Activated CD8-positive, alpha-beta T cell treated with anti-CD3 and anti-CD28 coated beads, Interleukin-2, amount 10 ng/mL, durations not matched to agents 7 days and 5 days (primary cell): ENCODE measurements around the gene A3GALT2. TPM values are rescaled to one million over a fixed set of nuclear protein-coding genes. Genes with fewer than 3 reads are reported as not detected.

Source experiments
- ATAC-seq: fragments of 150-1000 bp; cut with Tn5 transposase; one replicate; pipeline ENCODE4 v1.10.0; 2021; ENCODE audit warnings: moderate library complexity
- CTCF ChIA-PET: fragments of 350-600 bp; sonication (Branson Sonifier 250); formaldehyde crosslinking; loops from one replicate; lab custom pipeline; 2021; ENCODE audit warnings: antibody characterized with exemption; lab: Charles Lee
- POLR2A ChIA-PET: fragments of 350-600 bp; sonication (Branson Sonifier 250); formaldehyde crosslinking; loops from one replicate; lab custom pipeline; 2021; ENCODE audit warnings: antibody characterized with exemption; lab: Charles Lee
- DNase-seq: peaks from one replicate; pipeline ENCODE4 v3.0.0-alpha.2; 2020
- H3K27ac Mint-ChIP-seq: one replicate; pipeline ENCODE4 v1.8.0; 2021; ENCODE audit warnings: mild to moderate bottlenecking, mixed read lengths
- H3K27me3 Mint-ChIP-seq: one replicate; pipeline ENCODE4 v1.8.0; 2021; ENCODE audit warnings: low read depth, mixed read lengths
- H3K36me3 Mint-ChIP-seq: one replicate; pipeline ENCODE4 v1.8.0; 2021; ENCODE audit warnings: low read depth, mixed read lengths
- H3K4me1 Mint-ChIP-seq: one replicate; pipeline ENCODE4 v1.8.0; 2021; ENCODE audit warnings: low read depth, mixed read lengths
- H3K4me3 Mint-ChIP-seq: one replicate; pipeline ENCODE4 v1.8.0; 2021; ENCODE audit warnings: mild to moderate bottlenecking, mixed read lengths
- H3K9me3 Mint-ChIP-seq: one replicate; pipeline ENCODE4 v1.8.0; 2022; ENCODE audit warnings: mixed read lengths; ENCODE audit not compliant: insufficient read depth
- total RNA-seq, 2 experiments: library from RNA; stranded (reverse); gene quantifications; one replicate each; pipeline ENCODE4 v1.2.3, GENCODE V29; 2021

Gene A3GALT2
- total RNA-seq, 2 experiments from 2014 or later = not detected

DNA sequence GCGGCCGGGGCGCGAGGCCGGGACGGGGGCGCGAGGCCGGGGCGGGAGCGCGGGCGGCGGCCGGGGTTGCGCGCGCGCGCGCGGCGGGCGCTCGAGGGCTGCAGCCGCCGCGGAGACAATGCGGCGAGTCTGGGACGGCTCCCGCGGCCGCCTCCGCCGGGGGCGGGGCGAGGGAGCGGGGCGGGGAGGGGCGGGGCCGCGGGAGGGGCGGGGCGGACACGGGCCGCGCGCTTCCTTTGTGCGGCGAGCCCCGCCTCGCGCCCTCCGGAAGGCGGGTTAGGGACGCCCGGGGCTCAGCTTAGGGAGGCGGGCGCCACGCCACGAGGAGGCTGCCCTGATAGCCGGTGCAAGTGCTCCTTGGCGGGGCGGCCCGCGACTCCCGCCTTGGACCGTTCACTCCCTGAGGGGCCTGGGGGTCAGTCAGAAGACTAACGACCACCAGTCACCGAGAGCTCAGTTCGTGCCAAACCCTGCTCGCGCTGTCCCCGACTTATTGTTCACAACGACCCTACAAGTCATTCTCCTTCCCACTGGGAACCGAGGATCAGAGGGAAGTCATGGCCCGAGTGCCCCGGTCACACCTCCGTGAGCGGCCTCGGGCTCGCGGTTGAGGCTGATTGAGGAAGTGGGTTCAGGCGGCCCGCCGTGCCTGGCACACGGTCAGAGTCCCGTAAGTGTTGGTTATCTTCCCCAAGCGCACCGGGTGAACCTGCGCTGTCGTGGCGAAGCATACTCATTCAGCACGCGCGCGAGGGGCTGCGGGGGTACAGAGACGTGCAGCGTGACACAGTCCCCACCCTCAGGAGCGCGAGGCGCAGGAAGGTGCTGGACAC is 29.1 kb upstream of the A3GALT2 start:
- Mint-ChIP-seq H3K4me1 (peaks cover 44% of the 10 kb centered on the region), H3K9me3 (no peaks in the 10 kb centered on the region), H3K4me3 (peak overlapping the region; percentile 84), H3K27ac (peak overlapping the region; percentile 93), H3K27me3 (peaks cover 3% of the 10 kb centered on the region), H3K36me3 (peaks cover 26% of the 10 kb centered on the region)
- CTCF ChIA-PET = interaction anchor here (0.7 to 2.7 kb wide), 4 partner anchors 13 to 54 kb away, joined by 3 to 14 read pairs (median 4); no protein-coding TSS in a partner anchor
- ATAC-seq (peak; percentile 91), DNase-seq (peak; percentile 82)
- POLR2A ChIA-PET = interaction anchor here (0.8 to 1.0 kb wide), 6 partner anchors 8 to 168 kb away, joined by 3 to 4 read pairs (median 3); partner anchors contain the start of gene TRIM62

DNA sequence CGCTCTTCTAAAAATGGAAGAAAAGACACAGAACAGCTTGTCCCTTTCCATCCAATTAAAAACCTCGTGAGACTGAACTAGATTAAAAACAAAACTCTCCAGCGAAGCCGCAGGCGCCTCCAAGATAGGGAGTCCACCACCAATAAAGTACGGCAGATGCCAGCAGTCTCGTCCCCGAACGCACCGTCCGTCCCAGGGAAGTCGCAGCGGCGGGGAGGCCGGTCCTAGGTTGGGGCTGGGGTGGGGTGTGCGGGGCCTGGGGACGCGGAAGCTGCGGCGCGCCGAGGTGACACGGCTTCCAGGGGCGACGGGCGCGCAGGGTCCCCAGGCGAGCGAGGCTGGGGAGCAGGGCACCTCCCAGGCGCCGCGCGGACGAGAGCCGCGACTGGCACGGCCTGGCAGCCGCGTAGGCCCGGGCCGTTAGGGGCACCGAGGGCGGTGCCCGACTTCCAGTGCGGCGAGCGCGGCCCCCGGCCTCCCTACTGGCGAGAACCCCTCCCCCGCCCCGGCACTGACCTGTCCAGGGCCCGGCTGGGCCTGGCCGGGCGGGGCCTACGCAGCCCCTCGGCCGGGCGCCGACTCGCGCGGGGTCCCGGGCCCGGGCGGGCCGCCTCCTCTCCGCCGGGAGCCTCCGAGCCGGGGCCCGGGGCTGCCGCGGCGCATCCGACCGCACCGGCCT is 28.3 kb upstream of the A3GALT2 start:
- no peaks in the 10 kb centered on the region for H3K9me3 Mint-ChIP-seq

DNA sequence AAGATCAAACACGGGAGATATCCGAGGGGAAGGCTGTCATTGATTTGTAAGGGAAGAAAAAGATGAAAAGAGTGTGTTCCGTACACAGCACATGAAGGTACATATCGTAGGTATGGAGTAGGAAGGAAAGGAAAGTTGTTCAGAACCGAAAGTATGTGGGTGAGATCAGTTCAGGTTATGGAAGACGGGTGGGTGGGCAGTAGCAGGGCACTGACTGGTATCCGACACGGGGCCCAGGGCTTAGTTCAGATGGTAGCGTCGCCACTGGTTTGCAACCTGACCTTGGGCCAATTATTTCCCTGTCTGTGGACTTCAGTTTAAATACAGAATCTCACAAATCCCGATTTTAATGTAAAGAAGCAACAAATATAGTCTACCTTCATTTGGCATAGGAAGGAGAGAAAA is 27.8 kb upstream of the A3GALT2 start:
- CTCF ChIA-PET = interaction anchor here (1.2 to 1.6 kb wide), 3 partner anchors 46 to 211 kb away, joined by 3 to 4 read pairs (median 3); no protein-coding TSS in a partner anchor
- Mint-ChIP-seq H3K9me3 (no peaks in the 10 kb centered on the region), H3K27ac (peak overlapping the region; percentile 91), H3K4me1 (peaks cover 52% of the 10 kb centered on the region), H3K4me3 (peak overlapping the region; percentile 95), H3K36me3 (peaks cover 28% of the 10 kb centered on the region), H3K27me3 (peaks cover 3% of the 10 kb centered on the region)
- POLR2A ChIA-PET = interaction anchor here (0.6 to 1.0 kb wide), 2 partner anchors 27 to 187 kb away, joined by 3 read pairs; no protein-coding TSS in a partner anchor
- DNase-seq (peak; percentile 35), ATAC-seq (peak; percentile 14)

More for the DNA sequence above, 28.3 kb upstream of the A3GALT2 start:
- ChIA-PET POLR2A (interaction anchor here (0.6 to 1.0 kb wide), 8 partner anchors 7 to 188 kb away, joined by 3 to 4 read pairs (median 3); partner anchors contain the start of gene TRIM62), CTCF (interaction anchor here (0.7 to 1.6 kb wide), 3 partner anchors 17 to 54 kb away, joined by 3 to 4 read pairs (median 3); no protein-coding TSS in a partner anchor)
- Mint-ChIP-seq H3K4me1 (peaks cover 46% of the 10 kb centered on the region), H3K27me3 (peaks cover 3% of the 10 kb centered on the region), H3K36me3 (peaks cover 27% of the 10 kb centered on the region), H3K4me3 (peak overlapping the region; percentile 95), H3K27ac (peak overlapping the region; percentile 91)
- ATAC-seq = peak; percentile 47
- peak; percentile 54 for DNase-seq

DNA sequence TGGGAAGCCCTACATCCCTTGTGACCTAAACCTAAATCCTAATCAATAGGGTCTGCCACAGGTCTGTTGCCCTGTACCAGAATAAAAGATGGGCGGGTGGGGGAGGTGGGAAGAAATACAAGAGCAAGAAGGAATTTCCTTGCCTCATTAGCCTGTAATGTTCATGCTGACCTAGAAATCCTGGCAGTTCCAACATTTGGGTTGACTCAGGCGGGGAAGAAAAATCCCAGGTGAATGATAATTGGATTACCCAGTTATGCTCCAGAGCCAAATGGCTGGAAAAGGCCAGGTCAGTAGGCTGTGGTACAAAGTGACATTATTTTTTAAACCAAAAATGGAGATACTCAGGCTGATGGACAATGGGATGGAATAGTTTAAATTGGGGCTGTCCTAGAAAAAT is 27.3 kb upstream of the A3GALT2 start:
- H3K4me3 Mint-ChIP-seq = peak overlapping the region; percentile 95
- ChIA-PET CTCF (interaction anchor here (1.2 to 2.2 kb wide), 4 partner anchors 9 to 210 kb away, joined by 3 to 5 read pairs (median 3); no protein-coding TSS in a partner anchor), POLR2A (interaction anchor here (1.0 kb wide), 1 partner anchor 27 kb away, joined by 3 read pairs; no protein-coding TSS in a partner anchor)
- H3K36me3 Mint-ChIP-seq = peaks cover 30% of the 10 kb centered on the region
- DNase-seq (no peak), ATAC-seq (no peak)
- no peaks in the 10 kb centered on the region for H3K9me3 Mint-ChIP-seq
- peaks cover 55% of the 10 kb centered on the region for H3K4me1 Mint-ChIP-seq
- peak overlapping the region; percentile 91 for H3K27ac Mint-ChIP-seq
- H3K27me3 Mint-ChIP-seq = peaks cover 3% of the 10 kb centered on the region

DNA sequence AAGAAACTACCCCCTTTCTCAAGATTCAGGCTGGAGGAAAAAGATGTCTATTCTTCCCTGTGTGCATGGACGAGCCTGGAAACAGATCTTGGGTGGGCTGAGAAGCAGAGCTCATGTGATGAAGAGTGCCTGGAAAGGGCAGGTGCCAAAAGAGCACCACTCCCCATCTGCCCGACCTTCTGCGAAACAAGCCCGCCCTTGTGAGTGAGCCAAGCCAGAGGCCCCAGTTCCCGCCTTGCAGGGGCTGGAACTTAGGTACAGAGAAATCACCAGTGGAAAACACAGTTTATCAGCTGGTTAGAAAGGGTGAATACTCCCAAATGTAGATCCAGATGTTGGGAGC is 26.7 kb upstream of the A3GALT2 start:
- CTCF ChIA-PET = interaction anchor here (1.2 to 2.2 kb wide), 3 partner anchors 9 to 210 kb away, joined by 3 to 5 read pairs (median 3); no protein-coding TSS in a partner anchor
- H3K27me3 Mint-ChIP-seq = peaks cover 3% of the 10 kb centered on the region

DNA sequence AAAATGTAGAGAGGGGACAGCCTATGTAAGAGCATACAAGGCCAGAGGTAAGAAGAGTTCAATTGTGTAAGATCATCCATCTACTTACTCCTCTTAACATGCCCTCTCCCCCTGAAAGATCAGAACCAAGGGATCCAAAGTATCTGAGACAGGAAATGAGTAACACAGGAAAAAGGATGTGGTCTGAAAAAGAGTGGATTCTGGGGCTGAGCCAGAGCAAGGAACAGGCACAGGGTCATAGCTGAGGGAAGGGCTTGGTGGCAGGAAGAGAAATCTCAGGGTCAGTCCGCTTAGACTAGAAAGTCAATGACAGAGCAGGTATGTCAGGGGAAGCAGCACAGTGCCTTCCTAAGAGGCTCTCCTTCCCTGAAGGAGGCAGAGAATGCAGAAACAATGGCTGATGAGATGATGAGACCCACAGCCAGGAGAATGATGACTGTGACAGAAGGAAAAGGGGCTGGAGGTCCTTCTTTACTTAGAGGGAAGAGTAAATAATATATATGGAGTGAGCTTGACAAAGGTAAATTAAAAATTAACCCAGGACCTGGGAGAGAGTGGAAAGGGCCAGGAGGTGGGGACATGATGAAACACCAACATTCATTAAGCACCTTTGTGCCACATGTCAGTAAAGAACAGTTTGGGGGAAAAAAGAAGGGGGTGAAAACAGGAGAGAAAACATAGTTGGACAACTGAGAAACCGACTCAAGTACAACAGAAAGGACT is 26.2 kb upstream of the A3GALT2 start:
- Mint-ChIP-seq H3K36me3 (peaks cover 35% of the 10 kb centered on the region), H3K9me3 (no peaks in the 10 kb centered on the region), H3K27me3 (peaks cover 3% of the 10 kb centered on the region), H3K4me3 (peak overlapping the region; percentile 95), H3K4me1 (peaks cover 55% of the 10 kb centered on the region), H3K27ac (peak overlapping the region; percentile 76)
- DNase-seq = peak; percentile 31
- ATAC-seq = no peak
- ChIA-PET POLR2A (interaction anchor here (0.7 kb wide), 1 partner anchor 12 kb away, joined by 3 read pairs; no protein-coding TSS in a partner anchor), CTCF (interaction anchor here (1.2 to 2.2 kb wide), 3 partner anchors 8 to 209 kb away, joined by 3 to 5 read pairs (median 3); no protein-coding TSS in a partner anchor)

More for the DNA sequence above, 26.7 kb upstream of the A3GALT2 start:
- POLR2A ChIA-PET = interaction anchor here (0.7 kb wide), 1 partner anchor 12 kb away, joined by 3 read pairs; no protein-coding TSS in a partner anchor
- no peak for DNase-seq
- peak overlapping the region; percentile 95 for H3K4me3 Mint-ChIP-seq
- no peak for ATAC-seq
- peaks cover 31% of the 10 kb centered on the region for H3K36me3 Mint-ChIP-seq
- peak overlapping the region; percentile 76 for H3K27ac Mint-ChIP-seq
- H3K4me1 Mint-ChIP-seq = peaks cover 55% of the 10 kb centered on the region
- H3K9me3 Mint-ChIP-seq = no peaks in the 10 kb centered on the region

DNA sequence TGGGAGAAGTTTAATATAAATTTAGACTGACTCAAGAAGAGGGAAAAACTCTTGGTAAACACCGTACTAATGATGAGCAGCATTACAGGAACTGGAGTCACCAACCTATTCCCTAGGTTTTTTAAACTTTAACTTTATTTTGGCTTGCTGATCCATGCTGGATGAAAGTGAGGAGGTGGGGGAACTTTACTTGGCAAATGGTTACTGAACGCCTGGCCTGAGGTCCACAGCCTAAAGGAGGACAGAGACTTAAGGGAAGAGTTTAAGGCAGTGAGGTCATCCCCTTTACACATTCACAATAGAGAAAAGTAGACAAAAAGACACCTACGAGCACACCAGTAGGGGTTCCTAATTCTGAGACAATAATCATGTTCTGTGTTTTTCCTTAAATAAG is 25.6 kb upstream of the A3GALT2 start:
- H3K4me1 Mint-ChIP-seq = peaks cover 53% of the 10 kb centered on the region
- H3K4me3 Mint-ChIP-seq = peak overlapping the region; percentile 95
- ATAC-seq (no peak), DNase-seq (no peak)
- POLR2A ChIA-PET = no interaction called here
- H3K27me3 Mint-ChIP-seq = peaks cover 3% of the 10 kb centered on the region
- no peaks in the 10 kb centered on the region for H3K9me3 Mint-ChIP-seq
- peak overlapping the region; percentile 76 for H3K27ac Mint-ChIP-seq
- CTCF ChIA-PET = interaction anchor here (2.2 kb wide), 1 partner anchor 51 kb away, joined by 5 read pairs; no protein-coding TSS in a partner anchor
- peaks cover 35% of the 10 kb centered on the region for H3K36me3 Mint-ChIP-seq

DNA sequence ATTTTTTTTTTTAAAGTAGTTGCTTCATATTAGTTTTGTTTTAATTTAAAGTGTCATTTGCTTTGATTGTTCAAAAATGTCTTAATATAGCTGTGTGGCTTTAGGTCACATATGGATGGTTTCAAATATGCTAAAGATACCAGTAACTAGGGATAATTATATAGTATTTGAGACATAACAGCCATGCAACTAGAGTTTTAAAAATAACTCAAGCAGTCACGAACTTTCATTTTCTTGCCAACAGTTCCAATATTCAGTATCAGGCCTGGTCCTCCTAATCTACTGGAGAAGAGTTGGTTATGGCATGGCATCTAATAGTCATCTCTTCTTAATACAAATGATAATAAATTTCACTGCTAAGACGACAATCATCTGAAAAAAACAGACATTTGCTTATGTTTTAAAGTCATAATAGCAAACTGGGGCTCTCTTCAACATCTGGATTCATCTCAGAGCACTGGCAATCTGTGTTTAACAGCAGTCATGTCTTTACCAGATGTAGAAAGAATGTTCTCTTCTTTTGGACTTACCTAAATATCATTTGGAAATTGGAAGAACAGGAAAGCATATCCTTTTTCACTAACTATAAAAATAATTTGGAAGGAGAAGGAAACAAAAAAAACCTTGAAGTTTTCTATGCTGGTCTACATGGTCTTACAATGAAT is 24.1 kb upstream of the A3GALT2 start:
- Mint-ChIP-seq H3K27ac (no peak overlapping the region), H3K4me1 (peaks cover 49% of the 10 kb centered on the region), H3K27me3 (no peaks in the 10 kb centered on the region), H3K36me3 (peaks cover 44% of the 10 kb centered on the region), H3K4me3 (no peak overlapping the region), H3K9me3 (no peaks in the 10 kb centered on the region)
- ChIA-PET CTCF (no interaction called here), POLR2A (no interaction called here)
- no peak for ATAC-seq
- DNase-seq = no peak

DNA sequence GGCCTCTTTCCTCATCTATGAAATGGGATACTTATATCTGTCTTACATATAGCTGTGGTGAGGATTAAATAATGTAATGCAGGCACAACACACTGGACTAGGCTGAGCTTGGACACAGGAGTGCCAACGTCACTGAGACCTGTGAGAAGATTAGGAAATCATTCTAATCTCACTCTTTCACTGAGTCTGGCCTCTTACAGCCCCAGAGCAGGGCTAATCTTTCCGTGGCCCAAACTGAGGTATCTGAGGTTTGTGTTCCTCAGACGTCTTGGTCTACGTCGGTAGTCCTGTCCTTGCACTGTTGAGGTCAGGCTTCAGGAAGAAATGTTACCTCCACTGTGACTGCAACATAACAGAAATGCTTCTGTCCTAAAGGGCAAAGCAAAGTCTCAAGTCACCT is 22.6 kb upstream of the A3GALT2 start:
- no peak for ATAC-seq
- peaks cover 52% of the 10 kb centered on the region for H3K4me1 Mint-ChIP-seq
- H3K27ac Mint-ChIP-seq = no peak overlapping the region
- no peaks in the 10 kb centered on the region for H3K9me3 Mint-ChIP-seq
- H3K36me3 Mint-ChIP-seq = peaks cover 42% of the 10 kb centered on the region
- POLR2A ChIA-PET = no interaction called here
- H3K27me3 Mint-ChIP-seq = no peaks in the 10 kb centered on the region
- no peak overlapping the region for H3K4me3 Mint-ChIP-seq
- no peak for DNase-seq
- CTCF ChIA-PET = no interaction called here

DNA sequence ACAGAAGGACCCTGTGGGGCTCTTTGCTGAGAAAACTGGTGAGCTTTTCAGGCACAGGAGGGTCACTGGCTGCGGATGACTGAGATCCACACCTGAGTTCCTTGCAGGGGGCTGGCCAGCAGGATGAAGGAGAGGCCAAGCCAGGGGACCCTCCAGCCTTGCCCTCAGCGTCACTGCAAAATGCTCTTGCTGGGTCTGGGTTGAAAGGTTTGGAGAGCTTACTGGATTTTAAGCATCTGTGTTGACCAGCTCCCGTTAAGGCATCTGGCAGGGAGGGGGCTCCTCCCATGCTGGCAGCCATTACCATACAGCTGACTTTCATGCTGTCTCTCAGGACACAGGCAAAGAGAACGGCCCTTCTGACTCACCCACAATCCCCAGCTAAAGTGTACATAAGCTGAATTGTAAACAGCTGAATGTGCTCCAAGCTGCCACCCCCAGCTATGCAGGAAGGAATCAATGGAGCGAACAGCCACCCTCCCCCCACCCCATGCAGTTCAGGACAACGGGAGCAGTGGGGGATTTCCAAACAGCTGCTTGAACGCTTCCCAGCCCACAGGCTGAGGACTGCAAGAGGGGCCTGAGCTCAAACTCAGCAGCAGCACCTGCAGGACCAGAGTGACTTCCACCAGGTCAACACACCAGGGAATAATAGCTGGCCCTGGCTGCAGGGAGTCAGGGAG is 21.3 kb upstream of the A3GALT2 start:
- no peaks in the 10 kb centered on the region for H3K27me3 Mint-ChIP-seq
- H3K4me1 Mint-ChIP-seq = peaks cover 38% of the 10 kb centered on the region
- peaks cover 34% of the 10 kb centered on the region for H3K36me3 Mint-ChIP-seq
- ATAC-seq (no peak), DNase-seq (no peak)
- no peaks in the 10 kb centered on the region for H3K9me3 Mint-ChIP-seq
- CTCF ChIA-PET = interaction anchor here (1.3 kb wide), 2 partner anchors 10 to 129 kb away, joined by 3 to 6 read pairs; no protein-coding TSS in a partner anchor
- POLR2A ChIA-PET = interaction anchor here (0.8 kb wide), 1 partner anchor 8 kb away, joined by 3 read pairs; no protein-coding TSS in a partner anchor
- H3K4me3 Mint-ChIP-seq = no peak overlapping the region
- H3K27ac Mint-ChIP-seq = no peak overlapping the region
